GM21825 (cell line): ENCODE measurements around the gene YAP1.

Experiments used
- ATAC-seq: cut with Tn5 transposase; IDR thresholded peaks from one replicate; pipeline ENCODE4 v1.9.1; 2021; ENCODE audit warnings: mild to moderate bottlenecking, moderate library complexity; ENCODE audit not compliant: unreplicated experiment

Gene YAP1

GRCh38 chr11:102116453-102117205 lies 6.4 kb downstream of the YAP1 start:
- no peak for ATAC-seq

DNA sequence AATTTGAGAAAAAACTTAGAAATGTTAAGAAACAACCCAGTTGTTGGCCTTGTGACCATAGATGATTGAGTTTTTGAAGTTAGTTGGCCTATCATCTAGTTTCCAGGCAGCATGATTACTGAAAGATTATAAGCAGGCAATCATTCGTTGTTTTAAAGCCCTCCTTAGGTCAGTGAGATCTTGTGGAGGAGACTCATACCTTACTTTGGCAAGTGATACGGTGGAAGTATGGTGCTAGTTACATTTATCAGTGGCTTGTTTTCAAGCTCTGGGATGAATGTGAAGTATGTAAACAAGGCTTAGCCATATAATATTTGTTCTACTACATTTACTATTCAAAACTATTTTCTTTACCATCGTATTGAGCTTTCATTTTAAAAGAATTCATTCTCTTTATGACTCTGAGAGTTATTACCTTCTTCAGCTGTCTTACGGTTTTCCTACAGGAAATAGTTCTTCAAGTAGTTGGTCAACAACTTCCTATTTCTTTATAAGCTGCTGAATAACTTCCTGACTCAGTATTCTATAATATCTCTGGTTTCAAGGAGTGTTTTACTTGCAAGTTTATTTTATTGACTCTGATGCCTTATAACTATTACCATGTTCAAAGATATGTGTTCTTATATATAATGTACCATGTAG lies 7.3 kb downstream of the YAP1 start:
- ATAC-seq, result no peak

DNA sequence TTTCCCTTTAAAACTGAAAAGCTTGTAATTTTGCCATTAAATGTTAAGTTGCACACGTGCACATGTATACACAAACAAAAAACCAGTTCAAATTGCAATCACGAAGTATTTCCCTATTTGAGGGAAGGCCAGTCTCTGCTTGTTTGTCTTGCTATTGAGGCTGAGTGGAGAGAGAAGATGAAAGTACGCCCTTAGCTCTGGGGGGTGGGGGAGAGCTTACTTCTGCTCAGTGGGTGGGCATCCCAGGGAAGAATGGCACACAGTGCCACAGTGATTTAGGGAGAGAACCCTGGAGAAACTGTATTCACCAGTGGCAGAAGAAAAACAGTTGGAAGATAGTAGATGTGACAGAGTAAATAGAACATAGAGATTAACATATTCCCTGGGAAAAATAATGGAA lies 8.7 kb downstream of the YAP1 start:
- ATAC-seq, result no peak

DNA sequence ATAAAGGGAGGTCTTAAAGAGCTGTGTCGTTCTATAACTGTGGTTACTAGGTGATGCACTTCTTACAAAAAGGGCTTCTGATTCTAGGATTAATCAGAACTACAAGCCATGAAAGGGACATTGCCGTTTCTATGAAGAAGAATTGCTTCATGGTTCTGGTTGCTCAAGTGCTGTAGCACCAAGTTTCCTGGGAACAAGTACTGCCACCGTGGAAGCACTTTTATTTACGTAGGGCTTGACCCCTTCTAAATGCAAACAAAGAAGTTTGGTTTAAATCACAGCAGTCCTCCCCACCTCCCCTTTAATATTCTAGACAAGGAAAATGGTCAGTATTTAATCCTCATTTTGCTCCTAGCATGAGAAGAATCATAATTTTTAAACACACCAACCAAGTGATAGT lies 9.8 kb downstream of the YAP1 start:
- ATAC-seq, result no peak

- ATAC-seq, result no peak
Measured at GRCh38 chr11:102120437-102120973, 10.3 kb downstream of the YAP1 start.

DNA sequence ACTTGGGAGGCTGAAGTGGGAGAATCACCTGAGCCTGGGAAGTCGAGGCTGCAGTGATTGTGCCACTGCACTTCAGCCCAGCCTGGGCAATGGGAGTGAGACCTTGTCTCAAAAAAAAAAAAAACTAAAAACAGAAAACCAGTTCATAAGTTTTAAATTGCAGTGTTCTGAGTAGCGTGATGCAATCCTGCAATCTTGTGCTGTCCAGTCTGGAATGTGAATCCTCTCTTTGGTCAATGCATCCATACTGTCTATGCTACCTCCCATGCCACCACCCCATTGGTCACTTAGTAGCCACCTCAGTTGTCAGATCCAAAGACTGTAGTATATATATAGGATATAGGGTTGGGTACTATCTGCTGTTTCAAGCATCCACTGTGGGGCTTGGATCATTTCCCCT lies 11.1 kb downstream of the YAP1 start:
- ATAC-seq, result no peak

- no peak for ATAC-seq
Measured at GRCh38 chr11:102134597-102134996, 24.4 kb downstream of the YAP1 start.

- no peak for ATAC-seq
Measured at GRCh38 chr11:102135256-102135655, 25.0 kb downstream of the YAP1 start.

DNA sequence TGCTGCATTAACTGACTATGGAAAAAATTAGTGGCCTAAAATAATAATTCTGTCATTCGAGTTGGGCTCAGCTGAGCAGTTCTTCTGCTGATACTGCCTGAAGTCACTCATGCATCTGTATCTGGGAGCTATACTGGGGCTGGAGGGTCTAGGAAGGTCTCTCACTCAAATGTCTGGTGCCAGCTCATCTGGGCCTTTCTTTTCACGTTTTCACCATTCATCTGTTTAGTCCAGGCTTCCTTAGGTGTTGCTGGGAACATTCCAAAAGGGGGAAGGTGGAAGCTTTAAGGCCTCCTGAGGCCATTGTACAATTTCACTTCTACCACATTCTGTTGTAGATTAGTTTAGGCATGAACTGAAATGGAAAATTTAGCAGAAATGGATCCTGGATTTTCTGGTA lies 28.0 kb downstream of the YAP1 start:
- no peak for ATAC-seq

DNA sequence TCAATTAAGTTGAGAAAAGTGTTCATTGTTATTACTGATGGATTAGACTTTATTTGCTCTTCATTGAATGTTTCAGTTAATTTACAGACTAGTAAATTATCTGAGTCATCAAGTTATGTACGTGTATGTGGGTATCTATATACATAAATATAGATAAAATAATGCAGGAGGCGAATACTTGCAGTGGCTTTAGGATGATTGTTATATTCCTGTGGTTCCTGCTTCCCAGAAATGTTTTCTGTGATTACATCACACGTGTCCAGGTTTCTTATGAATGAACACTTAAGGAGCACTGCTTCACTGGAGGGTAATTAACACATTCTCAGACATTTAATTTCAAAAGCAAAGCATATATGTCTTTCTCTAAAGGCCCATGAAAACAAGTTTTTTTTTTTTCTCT lies 28.4 kb downstream of the YAP1 start:
- ATAC-seq, result no peak

GRCh38 chr11:102139081-102139498 lies 28.8 kb downstream of the YAP1 start:
- no peak for ATAC-seq

- ATAC-seq, result no peak
Measured at GRCh38 chr11:102142333-102142732, 32.1 kb downstream of the YAP1 start.

- ATAC-seq, result no peak
Measured at GRCh38 chr11:102143867-102144266, 33.6 kb downstream of the YAP1 start.

GRCh38 chr11:102144357-102145355 lies 34.4 kb downstream of the YAP1 start:
- ATAC-seq, result no peak

- no peak for ATAC-seq
Measured at GRCh38 chr11:102147015-102147414, 36.8 kb downstream of the YAP1 start.

DNA sequence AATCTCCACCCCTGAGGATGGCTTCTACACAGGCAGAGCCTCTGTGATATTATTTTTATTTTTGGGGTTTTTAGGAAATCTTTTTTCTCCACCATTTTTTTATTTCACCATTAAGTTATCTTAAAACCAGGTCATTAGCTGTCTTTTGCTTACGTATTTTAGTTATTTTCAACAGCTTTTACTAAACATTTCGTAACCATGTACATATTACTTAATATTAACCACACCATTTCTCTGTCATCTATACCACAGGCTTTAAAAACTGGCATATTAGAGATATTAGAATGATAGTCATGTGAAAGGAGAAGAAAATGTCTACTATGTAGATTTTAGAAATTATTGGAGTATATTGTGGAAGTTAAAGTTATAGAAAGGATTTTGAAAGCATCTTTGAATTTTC lies 37.4 kb downstream of the YAP1 start:
- ATAC-seq, result no peak

DNA sequence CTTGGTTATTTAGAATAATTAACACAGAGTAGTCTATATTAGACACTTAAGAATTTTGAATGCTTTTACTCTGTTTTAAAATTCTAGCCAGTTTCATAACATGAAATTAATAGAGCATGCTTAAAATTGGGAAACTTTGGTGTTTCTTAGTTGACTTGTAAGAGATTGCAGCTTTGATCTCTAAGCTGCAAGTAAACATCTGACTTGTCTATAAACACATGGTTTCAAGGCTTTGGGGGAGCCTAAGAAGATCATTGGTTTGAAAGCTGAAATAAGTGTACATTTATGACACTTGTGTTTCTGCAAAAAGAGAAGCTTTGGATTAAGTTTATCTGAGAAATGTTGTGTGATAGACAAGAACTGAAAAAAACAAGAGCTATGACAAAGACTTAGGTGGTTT lies 37.8 kb downstream of the YAP1 start:
- no peak for ATAC-seq

GRCh38 chr11:102151784-102152525 lies 41.7 kb downstream of the YAP1 start:
- no peak for ATAC-seq

DNA sequence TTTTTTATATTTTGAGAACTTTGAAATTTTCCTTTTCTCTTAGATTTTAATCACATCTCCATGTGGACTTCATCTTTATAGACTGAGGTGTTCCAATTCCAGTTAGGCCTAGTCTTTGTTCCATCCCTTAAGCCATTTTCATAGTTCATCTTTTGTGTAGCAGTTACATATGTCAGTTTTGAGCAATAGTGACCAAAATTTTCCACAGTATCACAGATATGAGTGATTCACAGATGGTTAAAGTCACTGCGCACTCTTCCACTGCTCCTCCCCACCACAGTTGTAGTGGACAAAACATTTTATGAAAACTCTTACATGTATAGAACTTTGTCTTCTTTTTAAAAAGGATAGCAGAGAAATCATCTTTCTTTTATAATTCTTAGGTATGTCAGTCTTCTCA lies 42.8 kb downstream of the YAP1 start:
- no peak for ATAC-seq

DNA sequence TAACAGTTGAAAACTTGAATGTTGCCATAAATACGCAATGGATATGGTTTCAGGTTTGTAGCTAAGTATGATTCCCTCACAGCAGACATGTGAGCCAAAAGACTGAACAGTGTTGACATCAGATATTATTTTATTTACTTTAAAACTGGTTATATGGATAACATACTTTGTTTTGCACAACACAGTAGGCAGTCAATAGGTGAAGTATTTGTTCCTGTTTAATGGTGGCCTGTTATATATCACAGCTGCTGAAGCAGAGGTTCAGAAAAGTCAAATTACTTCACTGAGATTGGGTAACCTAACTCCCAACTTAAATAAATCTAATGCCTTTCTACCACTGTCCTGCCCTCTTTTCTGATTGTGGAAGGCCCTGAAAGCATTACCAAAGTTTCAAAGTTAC lies 44.6 kb downstream of the YAP1 start:
- no peak for ATAC-seq

- ATAC-seq, result no peak
Measured at GRCh38 chr11:102155676-102156075, 45.4 kb downstream of the YAP1 start.
